ENCODE results near the gene CGB7. TPM values are rescaled to one million over a fixed set of nuclear protein-coding genes. Genes with fewer than 3 reads are reported as not detected.
A peak's percentile ranks its signal among the peaks of the same experiment; 100 is the strongest.

The CGB7 gene
- total and polyA plus RNA-seq, 2 of the 13 experiments (the other 11 are each of a cell fraction or from before 2014, with no cell fraction given): 0.07 TPM; not detected in 1

DNA sequence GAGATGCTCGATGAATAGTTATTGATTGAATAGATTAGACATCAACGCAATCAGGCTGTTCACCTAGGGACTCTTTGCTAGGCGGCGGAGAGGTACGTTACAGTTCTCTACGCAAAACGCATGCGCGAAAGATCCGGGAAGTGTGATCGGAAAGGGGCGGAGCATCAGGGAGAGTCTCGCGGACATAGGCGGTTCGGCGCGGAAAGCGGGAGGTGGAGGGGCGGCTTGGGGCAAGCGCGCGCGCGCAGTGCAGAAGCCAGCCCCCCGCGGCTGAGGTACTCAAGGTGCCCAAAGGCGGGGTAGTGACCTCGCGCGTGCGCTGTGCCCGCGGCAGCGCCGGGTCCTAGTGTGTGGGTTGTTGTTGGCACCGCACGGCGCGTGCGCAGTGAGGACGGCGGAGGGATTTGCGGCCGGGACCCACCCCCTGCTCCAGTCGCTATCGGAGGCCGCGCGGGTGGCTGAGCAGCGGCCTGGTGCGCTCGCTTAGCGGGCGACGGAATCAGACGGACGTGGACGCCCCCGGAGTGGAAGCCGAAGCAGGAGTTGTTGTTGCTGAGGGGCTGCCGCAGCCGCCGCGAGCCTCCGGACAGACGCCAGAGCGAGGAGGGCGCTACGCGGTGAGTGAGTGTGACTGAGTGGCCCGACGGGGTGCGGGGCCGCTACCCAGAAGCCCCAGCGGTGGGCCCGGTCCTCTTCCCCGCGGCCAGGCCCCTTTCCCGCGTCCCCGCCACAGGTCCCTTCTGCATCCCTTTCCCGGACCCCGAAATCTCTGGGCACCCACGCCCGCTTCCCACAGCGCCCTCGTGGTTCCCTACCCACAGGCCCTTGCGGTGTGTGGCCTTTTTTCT is 27.7 kb upstream of the CGB7 start, which contains the start of gene SNRNP70 (continued):
- TF ChIP-seq HOXA5 (CRISPR knock-in tag; IDR thresholded peaks at IDR 0.05): peak; percentile 83
- TF ChIP-seq RARA (CRISPR knock-in tag; IDR thresholded peaks at IDR 0.05): peak; percentile 21; the same call in 1 of the 2 replicates
- peak; percentile 69; the same call in 1 of the 2 replicates for TF ChIP-seq CBFB (CRISPR knock-in tag; IDR thresholded peaks at IDR 0.05)
- TF ChIP-seq IKZF1 (IDR thresholded peaks at IDR 0.05): no peak
- TF ChIP-seq, protein P1, sequence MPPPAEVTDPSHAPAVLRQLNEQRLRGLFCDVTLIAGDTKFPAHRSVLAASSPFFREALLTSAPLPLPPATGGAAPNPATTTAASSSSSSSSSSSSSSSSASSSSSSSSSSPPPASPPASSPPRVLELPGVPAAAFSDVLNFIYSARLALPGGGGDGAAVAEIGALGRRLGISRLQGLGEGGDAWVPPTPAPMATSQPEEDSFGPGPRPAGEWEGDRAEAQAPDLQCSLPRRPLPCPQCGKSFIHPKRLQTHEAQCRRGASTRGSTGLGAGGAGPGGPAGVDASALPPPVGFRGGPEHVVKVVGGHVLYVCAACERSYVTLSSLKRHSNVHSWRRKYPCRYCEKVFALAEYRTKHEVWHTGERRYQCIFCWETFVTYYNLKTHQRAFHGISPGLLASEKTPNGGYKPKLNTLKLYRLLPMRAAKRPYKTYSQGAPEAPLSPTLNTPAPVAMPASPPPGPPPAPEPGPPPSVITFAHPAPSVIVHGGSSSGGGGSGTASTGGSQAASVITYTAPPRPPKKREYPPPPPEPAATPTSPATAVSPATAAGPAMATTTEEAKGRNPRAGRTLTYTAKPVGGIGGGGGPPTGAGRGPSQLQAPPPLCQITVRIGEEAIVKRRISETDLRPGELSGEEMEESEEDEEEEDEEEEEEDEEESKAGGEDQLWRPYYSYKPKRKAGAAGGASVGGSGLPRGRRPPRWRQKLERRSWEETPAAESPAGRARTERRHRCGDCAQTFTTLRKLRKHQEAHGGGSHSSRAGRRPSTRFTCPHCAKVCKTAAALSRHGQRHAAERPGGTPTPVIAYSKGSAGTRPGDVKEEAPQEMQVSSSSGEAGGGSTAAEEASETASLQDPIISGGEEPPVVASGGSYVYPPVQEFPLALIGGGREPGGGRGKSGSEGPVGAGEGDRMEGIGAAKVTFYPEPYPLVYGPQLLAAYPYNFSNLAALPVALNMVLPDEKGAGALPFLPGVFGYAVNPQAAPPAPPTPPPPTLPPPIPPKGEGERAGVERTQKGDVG (CRISPR knock-in tag; IDR thresholded peaks at IDR 0.05; ENCODE audit: borderline replicate concordance): no peak
- TF ChIP-seq EHMT2 (IDR thresholded peaks at IDR 0.05; ENCODE audit: borderline replicate concordance, low read depth, low read length): no peak
- TF ChIP-seq ZNF563 (CRISPR knock-in tag; IDR thresholded peaks at IDR 0.05): peak; percentile 46
- TF ChIP-seq ZNF441 (CRISPR knock-in tag; IDR thresholded peaks at IDR 0.05; ENCODE audit: borderline replicate concordance): no peak; the same call in 1 of the 2 replicates
- TF ChIP-seq FOXO1 (CRISPR knock-in tag; IDR thresholded peaks at IDR 0.05): peak; percentile 70
- TF ChIP-seq TP53 (CRISPR knock-in tag; conservative IDR thresholded peaks at IDR 0.05): 0 out of 2 replicates have a peak, but pooled peaks have one; percentile 61
- no peak; the same call in 1 of the 2 replicates for TF ChIP-seq HNF4A (CRISPR knock-in tag; IDR thresholded peaks at IDR 0.05)
- TF ChIP-seq KDM6A (CRISPR knock-in tag; IDR thresholded peaks at IDR 0.05; ENCODE audit: low read depth): no peak
- TF ChIP-seq, protein P2, sequence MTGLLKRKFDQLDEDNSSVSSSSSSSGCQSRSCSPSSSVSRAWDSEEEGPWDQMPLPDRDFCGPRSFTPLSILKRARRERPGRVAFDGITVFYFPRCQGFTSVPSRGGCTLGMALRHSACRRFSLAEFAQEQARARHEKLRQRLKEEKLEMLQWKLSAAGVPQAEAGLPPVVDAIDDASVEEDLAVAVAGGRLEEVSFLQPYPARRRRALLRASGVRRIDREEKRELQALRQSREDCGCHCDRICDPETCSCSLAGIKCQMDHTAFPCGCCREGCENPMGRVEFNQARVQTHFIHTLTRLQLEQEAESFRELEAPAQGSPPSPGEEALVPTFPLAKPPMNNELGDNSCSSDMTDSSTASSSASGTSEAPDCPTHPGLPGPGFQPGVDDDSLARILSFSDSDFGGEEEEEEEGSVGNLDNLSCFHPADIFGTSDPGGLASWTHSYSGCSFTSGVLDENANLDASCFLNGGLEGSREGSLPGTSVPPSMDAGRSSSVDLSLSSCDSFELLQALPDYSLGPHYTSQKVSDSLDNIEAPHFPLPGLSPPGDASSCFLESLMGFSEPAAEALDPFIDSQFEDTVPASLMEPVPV (CRISPR knock-in tag; IDR thresholded peaks at IDR 0.05): no peak
- TF ChIP-seq, protein P3, sequence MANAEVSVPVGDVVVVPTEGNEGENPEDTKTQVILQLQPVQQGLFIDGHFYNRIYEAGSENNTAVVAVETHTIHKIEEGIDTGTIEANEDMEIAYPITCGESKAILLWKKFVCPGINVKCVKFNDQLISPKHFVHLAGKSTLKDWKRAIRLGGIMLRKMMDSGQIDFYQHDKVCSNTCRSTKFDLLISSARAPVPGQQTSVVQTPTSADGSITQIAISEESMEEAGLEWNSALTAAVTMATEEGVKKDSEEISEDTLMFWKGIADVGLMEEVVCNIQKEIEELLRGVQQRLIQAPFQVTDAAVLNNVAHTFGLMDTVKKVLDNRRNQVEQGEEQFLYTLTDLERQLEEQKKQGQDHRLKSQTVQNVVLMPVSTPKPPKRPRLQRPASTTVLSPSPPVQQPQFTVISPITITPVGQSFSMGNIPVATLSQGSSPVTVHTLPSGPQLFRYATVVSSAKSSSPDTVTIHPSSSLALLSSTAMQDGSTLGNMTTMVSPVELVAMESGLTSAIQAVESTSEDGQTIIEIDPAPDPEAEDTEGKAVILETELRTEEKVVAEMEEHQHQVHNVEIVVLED (CRISPR knock-in tag; IDR thresholded peaks at IDR 0.05; ENCODE audit: borderline replicate concordance): peak; percentile 69; the same call in 1 of the 2 replicates
- TF ChIP-seq ZNF891 (CRISPR knock-in tag; IDR thresholded peaks at IDR 0.05): peak; percentile 52; the same call in 1 of the 2 replicates
- TF ChIP-seq ZNF558 (CRISPR knock-in tag; IDR thresholded peaks at IDR 0.05; ENCODE audit: borderline replicate concordance): peak; percentile 93; the same call in 1 of the 2 replicates
- TF ChIP-seq, protein P4, sequence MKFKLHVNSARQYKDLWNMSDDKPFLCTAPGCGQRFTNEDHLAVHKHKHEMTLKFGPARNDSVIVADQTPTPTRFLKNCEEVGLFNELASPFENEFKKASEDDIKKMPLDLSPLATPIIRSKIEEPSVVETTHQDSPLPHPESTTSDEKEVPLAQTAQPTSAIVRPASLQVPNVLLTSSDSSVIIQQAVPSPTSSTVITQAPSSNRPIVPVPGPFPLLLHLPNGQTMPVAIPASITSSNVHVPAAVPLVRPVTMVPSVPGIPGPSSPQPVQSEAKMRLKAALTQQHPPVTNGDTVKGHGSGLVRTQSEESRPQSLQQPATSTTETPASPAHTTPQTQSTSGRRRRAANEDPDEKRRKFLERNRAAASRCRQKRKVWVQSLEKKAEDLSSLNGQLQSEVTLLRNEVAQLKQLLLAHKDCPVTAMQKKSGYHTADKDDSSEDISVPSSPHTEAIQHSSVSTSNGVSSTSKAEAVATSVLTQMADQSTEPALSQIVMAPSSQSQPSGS (CRISPR knock-in tag; IDR thresholded peaks at IDR 0.05): peak; percentile 45
